Measurements from ENCODE around the gene ABCG5. TPM values are rescaled to one million over a fixed set of nuclear protein-coding genes. Genes with fewer than 3 reads are reported as not detected.

The ABCG5 gene
- total RNA-seq, 1 donor from 2014 or later = not detected

- no peak overlapping the region for H3K4me3 Mint-ChIP-seq
- no peak for TF ChIP-seq CTCF (conservative IDR thresholded peaks at IDR 0.05)
These were observed 35.5 kb downstream of the ABCG5 start for GRCh38 chr2:43803113-43803512.

GRCh38 chr2:43802135-43802534 is 36.5 kb downstream of the ABCG5 start:
- Mint-ChIP-seq H3K9me3 (no peaks in the 10 kb centered on the region), H3K36me3 (ENCODE audit: low read depth) (peaks cover 7% of the 10 kb centered on the region), H3K27me3 (ENCODE audit: low read depth) (no peaks in the 10 kb centered on the region), H3K27ac (ENCODE audit: unreplicated experiment) (no peak overlapping the region), H3K4me3 (no peak overlapping the region), H3K4me1 (no peaks in the 10 kb centered on the region)
- no peak for DNase-seq (ENCODE audit: low read depth, low spot score)
- no peak for TF ChIP-seq CTCF (conservative IDR thresholded peaks at IDR 0.05)

More at GRCh38 chr2:43803113-43803512, 35.5 kb downstream of the ABCG5 start:
- DNase-seq (ENCODE audit: low read depth, low spot score) = no peak
- no peaks in the 10 kb centered on the region for H3K27me3 Mint-ChIP-seq (ENCODE audit: low read depth)
- no peaks in the 10 kb centered on the region for H3K4me1 Mint-ChIP-seq
- peaks cover 7% of the 10 kb centered on the region for H3K36me3 Mint-ChIP-seq (ENCODE audit: low read depth)
- no peak overlapping the region for H3K27ac Mint-ChIP-seq (ENCODE audit: unreplicated experiment)
- H3K9me3 Mint-ChIP-seq = no peaks in the 10 kb centered on the region

- Mint-ChIP-seq H3K27ac (ENCODE audit: unreplicated experiment) (no peak overlapping the region), H3K36me3 (ENCODE audit: low read depth) (peaks cover 5% of the 10 kb centered on the region), H3K4me3 (no peak overlapping the region), H3K4me1 (no peaks in the 10 kb centered on the region), H3K27me3 (ENCODE audit: low read depth) (no peaks in the 10 kb centered on the region), H3K9me3 (no peaks in the 10 kb centered on the region)
- DNase-seq (ENCODE audit: low read depth, low spot score) = no peak
- no peak for TF ChIP-seq CTCF (conservative IDR thresholded peaks at IDR 0.05)
These were observed 37.7 kb downstream of the ABCG5 start for GRCh38 chr2:43800894-43801293.

GRCh38 chr2:43798300-43798699 is 40.3 kb downstream of the ABCG5 start:
- Mint-ChIP-seq H3K9me3 (no peaks in the 10 kb centered on the region), H3K4me1 (no peaks in the 10 kb centered on the region), H3K36me3 (ENCODE audit: low read depth) (peaks cover 3% of the 10 kb centered on the region), H3K27ac (ENCODE audit: unreplicated experiment) (no peak overlapping the region), H3K4me3 (no peak overlapping the region), H3K27me3 (ENCODE audit: low read depth) (no peaks in the 10 kb centered on the region)
- peak; percentile 39 for TF ChIP-seq CTCF (conservative IDR thresholded peaks at IDR 0.05)
- DNase-seq (ENCODE audit: low read depth, low spot score) = no peak

- no peak overlapping the region for H3K4me3 Mint-ChIP-seq
- no peak for TF ChIP-seq CTCF (conservative IDR thresholded peaks at IDR 0.05)
- H3K4me1 Mint-ChIP-seq = peaks cover 8% of the 10 kb centered on the region
- no peaks in the 10 kb centered on the region for H3K9me3 Mint-ChIP-seq
- H3K27ac Mint-ChIP-seq (ENCODE audit: unreplicated experiment) = no peak overlapping the region
- no peak for DNase-seq (ENCODE audit: low read depth, low spot score)
- peaks cover 5% of the 10 kb centered on the region for H3K36me3 Mint-ChIP-seq (ENCODE audit: low read depth)
- H3K27me3 Mint-ChIP-seq (ENCODE audit: low read depth) = no peaks in the 10 kb centered on the region
These were observed 42.4 kb downstream of the ABCG5 start for GRCh38 chr2:43796206-43796605.

GRCh38 chr2:43794956-43795355 is 43.7 kb downstream of the ABCG5 start:
- H3K36me3 Mint-ChIP-seq (ENCODE audit: low read depth) = peaks cover 5% of the 10 kb centered on the region
- TF ChIP-seq CTCF (conservative IDR thresholded peaks at IDR 0.05) = no peak
- H3K4me3 Mint-ChIP-seq = no peak overlapping the region
- no peak for DNase-seq (ENCODE audit: low read depth, low spot score)
- no peak overlapping the region for H3K27ac Mint-ChIP-seq (ENCODE audit: unreplicated experiment)
- H3K4me1 Mint-ChIP-seq = peaks cover 8% of the 10 kb centered on the region
- H3K9me3 Mint-ChIP-seq = no peaks in the 10 kb centered on the region
- H3K27me3 Mint-ChIP-seq (ENCODE audit: low read depth) = no peaks in the 10 kb centered on the region

All from neural crest cell (in vitro differentiated cells).